ENCODE results near the gene CDK5R1.

GRCh38 chr17:32486111-32486700 lies 587 bp upstream of the CDK5R1 start:
- TF ChIP-seq CTCF (IDR thresholded peaks at IDR 0.05) (no peak), POLR2A (IDR thresholded peaks at IDR 0.05) (peak; percentile 45)
